Measurements from ENCODE around the gene SMIM15.

DNA sequence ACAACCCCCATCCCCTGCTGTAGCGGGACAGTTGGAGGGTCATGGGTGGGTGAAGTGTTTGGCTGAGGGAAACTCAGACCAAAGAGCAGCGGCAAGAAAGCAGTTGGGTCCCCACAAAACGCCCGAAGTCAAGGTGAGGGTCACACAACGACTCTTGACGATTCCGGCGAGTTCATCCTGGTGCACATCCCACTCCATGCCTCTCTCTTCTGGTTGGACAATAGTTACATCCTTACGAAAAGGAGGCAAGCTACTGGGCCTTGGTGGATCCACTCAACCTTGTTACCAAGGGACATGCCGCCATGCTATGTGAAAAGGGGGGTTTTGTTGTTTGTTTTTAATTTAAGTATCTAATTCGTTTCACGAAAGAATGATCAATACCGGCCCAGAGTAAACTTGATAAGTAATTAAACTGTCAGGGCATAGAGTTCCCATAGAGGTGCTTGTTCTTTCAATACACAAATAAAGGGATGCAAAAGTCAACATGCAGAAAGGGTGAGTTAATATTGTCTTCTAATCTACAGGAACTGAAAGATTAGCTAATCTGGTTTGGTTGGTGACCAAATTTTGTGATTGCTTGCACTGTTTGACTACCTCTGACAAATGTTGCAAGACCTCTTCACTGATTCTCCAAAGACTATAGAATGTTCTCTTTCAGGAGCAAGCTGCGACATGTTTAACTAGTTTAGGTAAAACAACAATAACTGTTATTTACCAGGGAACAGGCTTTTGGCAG is 732 bp upstream of the SMIM15 start:
- TF ChIP-seq, protein P1, sequence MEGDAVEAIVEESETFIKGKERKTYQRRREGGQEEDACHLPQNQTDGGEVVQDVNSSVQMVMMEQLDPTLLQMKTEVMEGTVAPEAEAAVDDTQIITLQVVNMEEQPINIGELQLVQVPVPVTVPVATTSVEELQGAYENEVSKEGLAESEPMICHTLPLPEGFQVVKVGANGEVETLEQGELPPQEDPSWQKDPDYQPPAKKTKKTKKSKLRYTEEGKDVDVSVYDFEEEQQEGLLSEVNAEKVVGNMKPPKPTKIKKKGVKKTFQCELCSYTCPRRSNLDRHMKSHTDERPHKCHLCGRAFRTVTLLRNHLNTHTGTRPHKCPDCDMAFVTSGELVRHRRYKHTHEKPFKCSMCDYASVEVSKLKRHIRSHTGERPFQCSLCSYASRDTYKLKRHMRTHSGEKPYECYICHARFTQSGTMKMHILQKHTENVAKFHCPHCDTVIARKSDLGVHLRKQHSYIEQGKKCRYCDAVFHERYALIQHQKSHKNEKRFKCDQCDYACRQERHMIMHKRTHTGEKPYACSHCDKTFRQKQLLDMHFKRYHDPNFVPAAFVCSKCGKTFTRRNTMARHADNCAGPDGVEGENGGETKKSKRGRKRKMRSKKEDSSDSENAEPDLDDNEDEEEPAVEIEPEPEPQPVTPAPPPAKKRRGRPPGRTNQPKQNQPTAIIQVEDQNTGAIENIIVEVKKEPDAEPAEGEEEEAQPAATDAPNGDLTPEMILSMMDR (IDR thresholded peaks at IDR 0.05) = no peak
- TF ChIP-seq POLR2A (IDR thresholded peaks at IDR 0.05) = peak; percentile 4

All from ovary (tissue), 3 donors.